ENCODE measurements around the gene SF3B6.

DNA sequence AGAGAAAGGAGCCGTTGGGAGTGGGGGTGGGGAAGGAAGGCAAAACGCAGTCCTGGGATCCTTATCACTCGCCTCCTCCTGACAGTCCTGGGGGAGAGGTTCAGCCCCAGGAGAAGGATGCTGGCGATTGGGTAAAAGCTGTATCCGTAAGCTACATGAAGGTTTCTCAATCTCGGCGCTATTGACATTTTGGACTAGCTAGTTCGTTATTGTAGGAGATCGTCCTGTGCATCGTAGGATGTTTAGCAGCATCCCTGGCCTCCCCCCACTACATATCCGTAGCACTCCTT is 9.0 kb upstream of the SF3B6 start:
- TF ChIP-seq, protein P1, sequence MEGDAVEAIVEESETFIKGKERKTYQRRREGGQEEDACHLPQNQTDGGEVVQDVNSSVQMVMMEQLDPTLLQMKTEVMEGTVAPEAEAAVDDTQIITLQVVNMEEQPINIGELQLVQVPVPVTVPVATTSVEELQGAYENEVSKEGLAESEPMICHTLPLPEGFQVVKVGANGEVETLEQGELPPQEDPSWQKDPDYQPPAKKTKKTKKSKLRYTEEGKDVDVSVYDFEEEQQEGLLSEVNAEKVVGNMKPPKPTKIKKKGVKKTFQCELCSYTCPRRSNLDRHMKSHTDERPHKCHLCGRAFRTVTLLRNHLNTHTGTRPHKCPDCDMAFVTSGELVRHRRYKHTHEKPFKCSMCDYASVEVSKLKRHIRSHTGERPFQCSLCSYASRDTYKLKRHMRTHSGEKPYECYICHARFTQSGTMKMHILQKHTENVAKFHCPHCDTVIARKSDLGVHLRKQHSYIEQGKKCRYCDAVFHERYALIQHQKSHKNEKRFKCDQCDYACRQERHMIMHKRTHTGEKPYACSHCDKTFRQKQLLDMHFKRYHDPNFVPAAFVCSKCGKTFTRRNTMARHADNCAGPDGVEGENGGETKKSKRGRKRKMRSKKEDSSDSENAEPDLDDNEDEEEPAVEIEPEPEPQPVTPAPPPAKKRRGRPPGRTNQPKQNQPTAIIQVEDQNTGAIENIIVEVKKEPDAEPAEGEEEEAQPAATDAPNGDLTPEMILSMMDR (IDR thresholded peaks at IDR 0.05; ENCODE audit: insufficient read depth, low read depth, low read length), result no peak
- no peak for TF ChIP-seq EZH2 (IDR thresholded peaks at IDR 0.05; ENCODE audit: insufficient read depth, low read length)

Data from astrocyte (in vitro differentiated cells and primary cell).